Iris pigment epithelial cell (primary cell): ENCODE data around the gene C10orf143.

Experiments
- DNase-seq: peaks from one replicate; pipeline ENCODE4 v3.0.0-alpha.2; 2011; ENCODE audit warnings: low read depth

Gene C10orf143

DNA sequence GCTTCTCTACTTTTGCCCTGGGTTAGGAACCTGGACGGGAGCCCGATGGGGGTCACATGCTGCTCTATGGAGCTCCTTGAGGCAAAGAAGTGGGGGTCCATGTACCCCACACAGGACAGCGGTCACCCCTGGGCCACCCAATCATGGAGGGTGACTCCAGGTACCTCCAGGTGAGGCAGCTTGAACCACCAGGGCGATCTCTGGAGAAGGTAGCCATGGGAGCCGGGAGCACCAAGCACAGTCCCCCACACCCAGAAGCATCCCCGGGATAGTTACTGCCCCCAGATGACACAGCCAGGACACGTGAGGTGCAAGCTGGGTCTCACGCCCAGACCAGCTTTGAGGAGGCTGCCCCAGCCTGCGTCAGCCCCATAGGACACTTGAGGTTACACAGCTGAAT is 58.4 kb downstream of the C10orf143 start:
- DNase-seq, result no peak

DNA sequence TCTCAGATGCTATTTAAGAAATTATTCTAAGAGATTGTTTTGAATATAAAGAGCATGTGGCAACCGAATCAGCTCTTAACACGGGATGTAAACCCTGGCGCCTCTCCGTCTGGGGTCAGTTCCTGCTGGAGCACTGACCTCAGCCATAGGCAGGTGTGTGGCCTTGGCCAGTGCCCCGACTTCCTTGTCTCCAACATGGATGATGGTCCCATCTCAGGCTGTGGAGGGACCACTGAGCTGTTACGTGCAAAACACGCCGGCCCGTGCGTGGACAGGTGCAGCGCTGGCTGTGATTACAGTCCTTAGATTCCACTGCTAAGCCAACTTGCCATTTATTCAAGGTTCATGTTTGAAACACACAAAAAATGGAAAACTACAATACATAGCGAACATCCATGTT is 59.9 kb downstream of the C10orf143 start:
- no peak for DNase-seq

DNA sequence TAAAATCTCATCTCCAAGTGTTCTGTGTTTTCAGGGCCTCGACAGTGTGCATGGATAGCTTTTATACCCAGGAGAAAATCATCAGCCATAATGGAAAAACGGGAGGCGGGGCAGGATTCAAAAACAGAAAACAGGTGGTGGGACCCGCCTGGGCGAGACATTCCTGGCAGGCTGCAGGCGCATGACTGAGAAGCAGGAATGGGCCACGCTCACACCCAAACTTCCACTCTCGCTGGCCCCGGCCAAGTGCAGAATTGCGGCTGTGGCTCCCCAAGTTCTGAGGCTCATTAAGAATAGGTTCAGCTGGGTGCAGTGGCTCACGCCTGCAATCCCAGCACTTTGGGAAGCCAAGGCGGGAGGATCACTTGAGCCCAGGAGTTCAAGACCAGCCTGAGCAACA is 60.6 kb downstream of the C10orf143 start:
- DNase-seq, result no peak

DNA sequence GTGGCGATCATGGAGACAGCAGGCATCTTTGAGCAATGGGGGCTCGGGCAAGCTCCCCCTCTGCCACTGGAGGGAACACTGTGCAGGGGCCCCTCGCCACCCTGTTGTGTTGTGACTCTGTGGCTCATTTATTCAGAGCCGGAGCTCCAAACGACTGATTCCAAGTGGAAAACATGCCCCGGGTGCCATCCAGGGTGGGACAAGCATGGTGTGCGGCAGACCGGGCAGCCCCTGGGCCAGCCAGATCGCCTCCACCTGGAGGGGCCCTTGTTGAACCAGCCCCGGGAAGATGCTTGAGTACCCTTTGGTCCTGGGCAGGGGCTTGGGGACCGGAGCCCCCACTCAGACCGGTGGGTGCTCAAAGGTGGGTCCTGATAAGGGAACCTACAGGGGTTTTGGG is 61.4 kb downstream of the C10orf143 start:
- no peak for DNase-seq

- no peak for DNase-seq
These were observed 62.5 kb downstream of the C10orf143 start for GRCh38 chr10:130048081-130048480.

DNA sequence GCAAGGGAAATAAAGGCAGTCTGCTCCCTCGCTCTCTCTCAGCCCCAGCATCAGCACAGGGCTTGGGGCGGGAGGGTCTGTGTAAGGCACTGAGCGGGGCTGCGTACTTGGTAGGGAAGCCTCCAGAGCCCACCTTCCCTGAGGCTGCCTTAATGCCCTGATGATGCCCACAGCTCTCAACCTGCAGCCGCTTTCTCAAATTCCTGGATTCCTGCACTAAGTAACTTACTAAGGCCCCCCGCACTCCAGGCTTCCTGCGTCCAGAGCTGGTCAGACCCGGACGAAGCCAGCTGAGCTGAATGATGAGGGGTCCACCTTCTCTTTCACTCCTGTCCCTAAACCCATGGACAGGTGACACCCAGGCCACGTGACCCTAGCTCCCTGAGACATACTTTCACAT is 63.3 kb downstream of the C10orf143 start:
- DNase-seq, result no peak

DNA sequence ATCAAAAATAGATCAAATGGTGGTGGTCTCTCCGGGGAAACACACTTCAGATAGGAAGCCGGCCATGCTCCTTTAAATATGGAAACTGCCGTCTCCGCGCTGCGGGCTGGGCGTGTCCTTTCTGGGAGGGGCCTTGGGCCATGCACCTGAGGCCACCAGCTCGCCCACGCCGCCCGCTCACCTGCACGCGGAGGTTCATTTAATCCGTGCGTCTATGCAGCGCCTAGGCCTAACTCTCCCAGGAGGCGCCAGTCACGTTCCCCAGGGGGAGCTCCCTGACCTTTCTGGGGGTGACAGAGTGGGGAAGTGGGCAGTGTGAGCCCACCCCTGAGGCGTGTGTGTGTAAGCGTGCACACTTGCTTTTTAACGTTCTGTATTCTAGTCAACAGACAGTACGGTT is 64.0 kb downstream of the C10orf143 start:
- DNase-seq, result no peak

DNA sequence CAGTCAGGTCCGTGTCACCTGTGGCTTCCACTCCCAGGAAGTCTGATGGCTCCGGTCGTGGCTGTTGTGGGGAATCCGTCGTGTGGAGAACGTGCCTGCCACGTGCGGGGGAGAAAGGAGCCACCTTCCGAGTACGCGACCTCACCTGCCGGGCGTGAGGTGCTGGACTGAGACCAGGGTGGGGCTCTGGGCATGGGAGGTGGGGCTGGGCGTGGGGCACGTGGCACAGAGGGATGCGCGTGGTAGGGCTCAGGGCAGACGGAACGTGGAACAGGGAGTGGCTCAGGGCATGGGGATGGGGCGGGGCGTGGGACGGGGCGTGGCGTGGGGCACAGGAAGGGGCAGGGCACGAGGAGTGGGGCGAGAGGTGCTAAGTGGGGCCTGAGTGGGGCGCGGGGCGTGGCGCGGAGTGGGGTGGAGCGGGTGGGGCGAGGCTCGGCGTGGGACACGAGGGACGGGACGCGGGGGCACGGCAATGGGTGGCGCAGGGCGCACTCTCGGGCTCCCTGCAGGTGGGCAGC is 64.8 kb downstream of the C10orf143 start:
- DNase-seq, result no peak

- DNase-seq, result no peak
These were observed 65.5 kb downstream of the C10orf143 start for GRCh38 chr10:130045091-130045652.

DNA sequence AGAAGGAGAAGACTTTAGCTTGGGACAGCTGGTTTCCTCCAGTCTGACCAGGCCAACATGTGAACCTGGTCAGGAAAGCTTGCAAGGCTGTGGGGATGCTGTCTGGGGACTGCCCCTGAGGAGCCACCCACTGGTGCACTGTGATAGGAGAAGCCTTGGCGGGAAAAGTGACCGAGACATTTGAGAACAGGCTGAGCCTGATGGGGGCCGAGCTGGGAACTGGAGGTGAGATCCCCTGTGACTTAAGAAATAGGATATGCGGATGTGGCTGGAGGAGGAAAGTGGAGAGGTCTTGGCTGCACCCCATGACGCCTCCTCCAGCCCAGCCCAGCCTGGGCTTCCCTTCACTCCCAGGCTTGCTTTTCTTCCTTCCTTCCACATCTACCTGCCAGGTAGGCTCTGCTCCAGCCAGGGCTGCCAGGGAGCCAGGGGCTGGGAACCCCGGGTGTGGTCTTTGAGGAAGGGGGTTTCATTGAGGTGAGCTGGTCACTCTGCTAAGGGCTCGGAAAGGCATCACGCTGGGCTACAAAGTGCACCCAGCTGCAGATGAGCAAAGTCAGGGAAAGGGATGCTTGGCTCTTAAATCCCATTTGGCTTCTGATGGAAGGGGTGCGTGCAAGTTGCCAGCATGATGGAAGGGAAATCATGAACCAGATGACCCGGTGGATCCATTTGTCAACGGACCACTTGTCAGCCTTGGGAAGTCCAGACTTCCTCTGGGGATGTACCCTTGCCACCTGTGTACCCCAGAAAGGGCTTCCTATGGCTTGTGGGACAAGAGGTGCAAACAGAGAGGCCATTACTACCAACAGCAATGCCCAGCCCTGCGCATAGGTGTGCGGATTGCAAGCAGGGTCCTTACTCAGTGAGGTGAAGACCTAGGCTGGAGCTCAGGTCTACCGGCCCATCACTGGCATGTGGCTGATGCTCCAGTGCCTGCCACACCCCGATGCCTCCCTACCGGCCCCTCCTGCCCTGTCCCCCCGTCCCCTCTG is 66.3 kb downstream of the C10orf143 start:
- no peak for DNase-seq

- no peak for DNase-seq
These were observed 67.1 kb downstream of the C10orf143 start for GRCh38 chr10:130043491-130043890.

- no peak for DNase-seq
These were observed 68.2 kb downstream of the C10orf143 start for GRCh38 chr10:130042381-130042780.

DNA sequence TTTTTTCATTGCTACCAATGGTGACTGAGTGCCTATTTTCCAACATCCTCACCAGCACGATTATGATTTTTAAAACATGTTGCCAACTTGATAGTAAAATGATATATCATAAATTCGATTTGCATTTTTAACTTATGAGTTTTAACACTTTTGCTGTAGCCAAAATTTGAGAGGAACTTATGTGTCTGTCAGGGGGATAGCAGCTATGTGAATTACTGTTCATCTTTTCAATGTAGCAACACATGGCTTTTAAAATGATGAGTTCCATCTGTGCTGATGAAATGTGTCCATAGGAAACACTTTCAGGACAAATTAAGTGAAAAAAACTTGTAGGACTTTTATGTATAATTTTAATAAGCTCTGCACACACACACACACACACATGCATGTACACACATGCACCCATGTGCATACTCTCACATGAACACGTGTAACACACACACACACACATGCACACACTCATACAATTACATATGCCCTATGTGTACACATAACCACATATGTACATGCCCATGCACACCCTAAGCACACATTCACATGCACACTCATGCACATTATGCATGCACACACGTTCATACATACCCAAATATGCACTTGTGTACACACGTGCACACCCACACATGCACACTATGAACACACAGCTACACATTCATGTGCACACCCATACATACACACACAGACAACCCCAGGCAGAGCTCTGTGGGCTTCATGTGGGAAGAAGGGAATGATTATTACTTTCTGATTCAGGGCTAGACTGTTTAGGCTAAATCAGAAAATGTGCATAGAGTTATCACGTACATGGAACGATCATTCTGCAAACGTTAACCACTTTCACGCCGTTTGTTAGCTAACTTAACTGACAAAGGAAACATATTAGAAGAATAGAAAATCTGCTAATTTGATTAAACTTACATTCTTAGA is 68.9 kb downstream of the C10orf143 start:
- no peak for DNase-seq

- no peak for DNase-seq
These were observed 69.8 kb downstream of the C10orf143 start for GRCh38 chr10:130040817-130041330.

DNA sequence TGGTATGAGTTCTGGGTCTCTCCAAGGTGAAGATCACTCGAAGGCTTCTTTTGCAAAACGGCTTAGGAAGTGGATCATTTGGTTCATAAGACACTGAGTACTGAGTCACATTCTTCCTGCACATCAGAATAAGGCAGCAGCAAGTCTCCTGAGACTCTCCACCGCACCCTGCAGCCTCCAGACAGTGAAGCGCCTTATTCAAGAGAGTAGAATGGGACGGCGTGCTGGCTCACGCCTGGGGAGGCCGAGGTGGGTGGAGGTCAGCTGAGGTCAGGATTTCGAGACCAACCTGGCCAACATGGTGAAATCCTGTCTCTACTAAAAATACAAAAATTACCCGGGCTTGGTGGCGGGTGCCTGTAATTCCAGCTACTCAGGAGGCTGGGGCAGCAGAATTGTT is 70.3 kb downstream of the C10orf143 start:
- no peak for DNase-seq

GRCh38 chr10:130039141-130039540 is 71.5 kb downstream of the C10orf143 start:
- no peak for DNase-seq

GRCh38 chr10:130038611-130039109 is 72.0 kb downstream of the C10orf143 start:
- DNase-seq, result no peak

- DNase-seq, result no peak
These were observed 72.5 kb downstream of the C10orf143 start for GRCh38 chr10:130038019-130038555.

- no peak for DNase-seq
These were observed 73.4 kb downstream of the C10orf143 start for GRCh38 chr10:130037169-130037661.

GRCh38 chr10:130036296-130037065 is 74.1 kb downstream of the C10orf143 start:
- DNase-seq, result no peak
